GM18498 (cell line): Measurements from ENCODE around the gene CDC27.
"Not testable (repeated sequence)": the region's sequence is repeated elsewhere in the genome, so short reads cannot be mapped to it uniquely, and the experiment has no call there.

Experiments
- ATAC-seq: cut with Tn5 transposase; IDR thresholded peaks from one replicate; pipeline ENCODE4 v1.9.1; 2021; ENCODE audit warnings: mild to moderate bottlenecking, moderate library complexity; ENCODE audit not compliant: unreplicated experiment

CDC27 gene

GRCh38 chr17:47135235-47135634, 53.9 kb downstream of the CDC27 start:
- no peak for ATAC-seq

GRCh38 chr17:47134354-47134753, 54.7 kb downstream of the CDC27 start:
- ATAC-seq: not testable (repeated sequence)

- no peak for ATAC-seq
Observed at GRCh38 chr17:47131761-47132160, 57.3 kb downstream of the CDC27 start.

GRCh38 chr17:47126835-47127234, 62.3 kb downstream of the CDC27 start:
- not testable (repeated sequence) for ATAC-seq

- not testable (repeated sequence) for ATAC-seq
Observed at GRCh38 chr17:47123262-47123661, 65.8 kb downstream of the CDC27 start.

- no peak for ATAC-seq
Observed at GRCh38 chr17:47120521-47121095, 68.5 kb downstream of the CDC27 start.

GRCh38 chr17:47119746-47120520, 69.2 kb downstream of the CDC27 start:
- ATAC-seq: no peak

GRCh38 chr17:47117386-47117785, 71.7 kb downstream of the CDC27 start:
- no peak for ATAC-seq

- no peak for ATAC-seq
Observed at GRCh38 chr17:47106130-47106529, 83.0 kb downstream of the CDC27 start.

GRCh38 chr17:47105246-47105645, 83.8 kb downstream of the CDC27 start:
- ATAC-seq: not testable (repeated sequence)

- no peak for ATAC-seq
Observed at GRCh38 chr17:47102914-47103313, 86.2 kb downstream of the CDC27 start.

- peak; percentile 98 for ATAC-seq
Observed at GRCh38 chr17:47099987-47100711, 88.9 kb downstream of the CDC27 start.

GRCh38 chr17:47099451-47099986, 89.6 kb downstream of the CDC27 start:
- peak; percentile 30 for ATAC-seq

- no peak for ATAC-seq
Observed at GRCh38 chr17:47096343-47096742, 92.8 kb downstream of the CDC27 start.

- no peak for ATAC-seq
Observed at GRCh38 chr17:47095268-47095667, 93.8 kb downstream of the CDC27 start.

- no peak for ATAC-seq
Observed at GRCh38 chr17:47087093-47087492, 102.0 kb downstream of the CDC27 start.

GRCh38 chr17:47085736-47086135, 103.4 kb downstream of the CDC27 start:
- no peak for ATAC-seq

- ATAC-seq: no peak
Observed at GRCh38 chr17:47078801-47079200, 110.3 kb downstream of the CDC27 start.

GRCh38 chr17:47077576-47077975, 111.5 kb downstream of the CDC27 start:
- ATAC-seq: no peak

GRCh38 chr17:47076171-47076570, 112.9 kb downstream of the CDC27 start:
- ATAC-seq: no peak

GRCh38 chr17:47074361-47074760, 114.7 kb downstream of the CDC27 start:
- ATAC-seq: not testable (repeated sequence)

- ATAC-seq: not testable (repeated sequence)
Observed at GRCh38 chr17:47073629-47074028, 115.5 kb downstream of the CDC27 start.
